NCI-H2107 treated with DMSO at 0.1 percent for 48 hours (cell line): Measurements from ENCODE around the gene ASCC1.

Experiments used
- DNase-seq: peaks from one replicate; lab custom pipeline; 2025; ENCODE audit not compliant: unreplicated experiment; lab: John Stamatoyannopoulos, UW

ASCC1 gene

GRCh38 chr10:72053690-72054089, 162.4 kb downstream of the ASCC1 start:
- no peak for DNase-seq

DNA sequence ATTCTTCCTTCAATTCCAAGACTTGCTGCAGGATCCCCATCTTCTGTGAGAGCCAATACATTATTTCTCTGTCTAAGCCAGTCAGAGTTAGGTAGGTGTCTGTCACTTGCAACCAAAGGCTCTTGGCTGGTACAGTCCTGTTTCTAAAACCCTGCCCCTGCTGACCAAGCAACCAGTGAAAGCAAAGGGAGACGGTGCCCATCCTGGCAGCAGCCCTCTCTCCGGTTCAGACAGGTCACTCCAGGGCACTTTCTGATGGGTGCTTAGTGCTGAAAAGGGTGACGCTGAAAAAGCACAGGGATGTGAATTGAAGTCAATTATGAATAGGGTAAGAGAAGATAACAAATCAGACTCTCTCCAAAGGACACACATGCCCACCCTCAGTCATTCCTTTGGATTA, 165.2 kb downstream of the ASCC1 start:
- no peak for DNase-seq

DNA sequence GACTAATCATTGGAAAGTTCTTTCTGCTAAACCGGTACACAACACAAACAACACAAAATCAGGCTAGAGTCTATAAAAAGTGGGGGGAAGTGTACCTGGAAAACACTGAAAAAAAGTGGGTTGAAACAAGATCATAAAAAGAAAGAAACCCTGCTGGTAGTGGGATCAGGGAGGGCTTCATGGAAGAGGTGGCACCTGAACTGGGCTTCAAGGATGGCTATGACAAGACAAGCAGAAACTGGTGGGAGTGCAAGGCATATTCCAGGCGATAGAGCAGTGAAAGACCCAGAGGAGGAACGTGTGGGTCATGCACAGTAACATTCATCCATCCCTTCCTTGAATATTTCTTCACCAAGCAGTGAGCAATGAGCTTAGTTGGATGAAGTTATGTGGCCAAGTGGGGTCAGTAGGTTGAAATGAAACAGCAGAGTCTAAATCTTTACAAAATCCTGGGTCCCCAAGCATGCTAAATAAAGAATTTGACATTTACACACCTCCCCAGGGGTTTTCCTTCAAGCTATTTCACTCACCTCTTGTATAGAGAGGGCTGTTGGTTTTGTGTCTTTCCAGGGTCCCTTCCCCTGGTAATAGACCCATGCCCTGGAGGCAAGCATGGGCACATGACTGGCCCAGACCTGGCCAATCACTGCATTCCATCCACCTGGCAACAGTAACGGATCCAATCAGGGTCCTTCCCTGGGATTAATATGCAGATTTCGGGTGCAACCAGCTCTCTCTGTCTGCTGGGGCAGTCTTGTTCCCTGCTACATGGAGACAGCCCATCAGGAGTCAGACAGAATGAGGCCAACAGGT, 165.9 kb downstream of the ASCC1 start:
- no peak for DNase-seq

- no peak for DNase-seq
These were observed 166.6 kb downstream of the ASCC1 start for GRCh38 chr10:72049472-72049871.

GRCh38 chr10:72048450-72049124, 167.5 kb downstream of the ASCC1 start:
- DNase-seq = peak; percentile 64
